Activated naive CD4-positive, alpha-beta T cell treated with anti-CD3 and anti-CD28 coated beads, Interleukin-2, amount 50 U/mL, for 72 hours (primary cell): ENCODE measurements around the gene NSG1. TPM values are rescaled to one million over a fixed set of nuclear protein-coding genes. Genes with fewer than 3 reads are reported as not detected.

Experiments
- ATAC-seq, 2 donors: fragments of 150-1000 bp; cut with Tn5 transposase; 2 replicates each; pipeline ENCODE4 v1.10.0; 2021; ENCODE audit warnings: mild to moderate bottlenecking in 2 of 2, moderate library complexity in 2 of 2
- DNase-seq, 2 donors: peaks; one replicate each; pipeline ENCODE4 v3.0.0; 2021 to 2022; ENCODE audit warnings: low spot score in 2 of 2
- H3K27ac Mint-ChIP-seq, 2 donors: one replicate each; pipeline ENCODE4 v1.8.0; 2022; ENCODE audit warnings: mild to moderate bottlenecking in 2 of 2, mixed read lengths in 2 of 2
- H3K36me3 Mint-ChIP-seq, 2 donors: one replicate each; pipeline ENCODE4 v1.8.0; 2022; ENCODE audit warnings: mixed read lengths in 2 of 2
- H3K9me3 Mint-ChIP-seq, 2 donors: one replicate each; pipeline ENCODE4 v1.8.0; 2022; ENCODE audit warnings: mixed read lengths in 2 of 2
- total RNA-seq, 2 donors: library from RNA; stranded (reverse); gene quantifications; one replicate each; pipeline ENCODE4 v1.2.3, GENCODE V29; 2022

Gene NSG1
- total RNA-seq, 2 donors from 2014 or later, result 0.25 to 0.91 TPM

- ATAC-seq, result peak; percentile 72 to 82
- no peaks in the 10 kb centered on the region for H3K9me3 Mint-ChIP-seq
- peak in 1 of 2 donors; percentile 41 for DNase-seq
- no peak overlapping the region for H3K27ac Mint-ChIP-seq
- H3K36me3 Mint-ChIP-seq, result no peaks in the 10 kb centered on the region
Measured at GRCh38 chr4:4430492-4431195, 43.7 kb downstream of the NSG1 start.

- DNase-seq (no peak), ATAC-seq (no peak)
- Mint-ChIP-seq H3K36me3 (peaks cover 0 to 4% of the 10 kb centered on the region in 2 donors), H3K27ac (no peak overlapping the region), H3K9me3 (no peaks in the 10 kb centered on the region)
Measured at GRCh38 chr4:4432341-4433125, 45.6 kb downstream of the NSG1 start.

- H3K36me3 Mint-ChIP-seq, result peaks cover 0 to 4% of the 10 kb centered on the region in 2 donors
- DNase-seq, result no peak
- H3K9me3 Mint-ChIP-seq, result no peaks in the 10 kb centered on the region
- H3K27ac Mint-ChIP-seq, result no peak overlapping the region
- ATAC-seq, result no peak
Measured at GRCh38 chr4:4433941-4434340, 47.0 kb downstream of the NSG1 start.

- Mint-ChIP-seq H3K27ac (peak overlapping the region in 1 of 2 donors; percentile 44), H3K9me3 (no peaks in the 10 kb centered on the region), H3K36me3 (peaks cover 0 to 4% of the 10 kb centered on the region in 2 donors)
- DNase-seq (no peak), ATAC-seq (peak in 1 of 2 donors; percentile 82)
Measured at GRCh38 chr4:4436244-4436823, 49.4 kb downstream of the NSG1 start.

GRCh38 chr4:4437798-4438470, 51.0 kb downstream of the NSG1 start:
- peaks cover 0 to 4% of the 10 kb centered on the region in 2 donors for H3K36me3 Mint-ChIP-seq
- no peak overlapping the region for H3K27ac Mint-ChIP-seq
- ATAC-seq (no peak), DNase-seq (no peak)
- no peaks in the 10 kb centered on the region for H3K9me3 Mint-ChIP-seq

- DNase-seq (no peak), ATAC-seq (no peak)
- H3K36me3 Mint-ChIP-seq, result peaks cover 0 to 4% of the 10 kb centered on the region in 2 donors
- H3K27ac Mint-ChIP-seq, result no peak overlapping the region
- no peaks in the 10 kb centered on the region for H3K9me3 Mint-ChIP-seq
Measured at GRCh38 chr4:4438891-4439290, 52.0 kb downstream of the NSG1 start.

GRCh38 chr4:4439782-4440181, 52.9 kb downstream of the NSG1 start:
- ATAC-seq, result no peak
- H3K36me3 Mint-ChIP-seq, result peaks cover 0 to 4% of the 10 kb centered on the region in 2 donors
- DNase-seq, result no peak

GRCh38 chr4:4440333-4441061, 53.6 kb downstream of the NSG1 start:
- Mint-ChIP-seq H3K36me3 (peaks cover 0 to 4% of the 10 kb centered on the region in 2 donors), H3K9me3 (no peaks in the 10 kb centered on the region), H3K27ac (no peak overlapping the region)
- DNase-seq (no peak), ATAC-seq (no peak)

More at GRCh38 chr4:4439782-4440181, 52.9 kb downstream of the NSG1 start:
- Mint-ChIP-seq H3K27ac (peak overlapping the region in 1 of 2 donors; percentile 65), H3K9me3 (no peaks in the 10 kb centered on the region)

GRCh38 chr4:4443821-4444220, 56.9 kb downstream of the NSG1 start:
- peak overlapping the region in 1 of 2 donors; percentile 37 for H3K27ac Mint-ChIP-seq
- H3K36me3 Mint-ChIP-seq, result no peaks in the 10 kb centered on the region
- H3K9me3 Mint-ChIP-seq, result no peaks in the 10 kb centered on the region
- DNase-seq (no peak), ATAC-seq (no peak)

GRCh38 chr4:4446434-4446833, 59.5 kb downstream of the NSG1 start:
- no peaks in the 10 kb centered on the region for H3K9me3 Mint-ChIP-seq
- no peak for DNase-seq
- ATAC-seq, result peak in 1 of 2 donors; percentile 40
- no peak overlapping the region for H3K27ac Mint-ChIP-seq
- H3K36me3 Mint-ChIP-seq, result no peaks in the 10 kb centered on the region

GRCh38 chr4:4455210-4455865, 68.4 kb downstream of the NSG1 start:
- peak overlapping the region in 1 of 2 donors; percentile 9 for H3K27ac Mint-ChIP-seq
- peaks cover 0 to 4% of the 10 kb centered on the region in 2 donors for H3K36me3 Mint-ChIP-seq
- H3K9me3 Mint-ChIP-seq, result no peaks in the 10 kb centered on the region
- DNase-seq (no peak), ATAC-seq (no peak)

- H3K27ac Mint-ChIP-seq, result peak overlapping the region in 1 of 2 donors; percentile 26
- H3K36me3 Mint-ChIP-seq, result peaks cover 0 to 4% of the 10 kb centered on the region in 2 donors
- H3K9me3 Mint-ChIP-seq, result no peaks in the 10 kb centered on the region
- ATAC-seq (no peak), DNase-seq (no peak)
Measured at GRCh38 chr4:4456351-4456750, 69.4 kb downstream of the NSG1 start.

GRCh38 chr4:4456816-4457578, 70.1 kb downstream of the NSG1 start:
- peak overlapping the region in 1 of 2 donors; percentile 26 for H3K27ac Mint-ChIP-seq
- DNase-seq (no peak), ATAC-seq (no peak)
- H3K9me3 Mint-ChIP-seq, result no peaks in the 10 kb centered on the region
- H3K36me3 Mint-ChIP-seq, result no peaks in the 10 kb centered on the region

GRCh38 chr4:4457803-4458553, 71.1 kb downstream of the NSG1 start:
- H3K27ac Mint-ChIP-seq, result no peak overlapping the region
- no peak for DNase-seq
- H3K9me3 Mint-ChIP-seq, result no peaks in the 10 kb centered on the region
- no peaks in the 10 kb centered on the region for H3K36me3 Mint-ChIP-seq
- ATAC-seq, result no peak
